Measurements from ENCODE around the gene ATXN1.
"Not testable (repeated sequence)": the region's sequence is repeated elsewhere in the genome, so short reads cannot be mapped to it uniquely, and the experiment has no call there.

ATXN1 gene

DNA sequence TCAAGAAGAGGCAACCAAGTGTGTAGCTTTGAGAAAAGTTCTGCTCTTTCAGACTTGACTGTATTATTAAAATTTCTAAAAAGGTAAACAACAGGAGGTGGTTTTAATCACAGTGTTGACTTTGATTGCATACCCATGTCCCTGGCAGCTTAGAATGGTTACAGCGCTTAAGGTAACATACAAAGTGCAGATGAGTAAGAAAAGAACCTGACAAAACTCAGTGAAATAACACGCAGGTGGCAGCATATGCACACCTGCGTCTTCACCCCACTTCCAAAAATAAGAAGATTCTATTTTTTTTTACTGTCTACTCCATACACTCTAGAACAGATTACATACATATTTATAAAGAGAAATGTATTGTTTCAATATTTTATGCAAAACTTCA lies 289.4 kb downstream of the ATXN1 start:
- TF ChIP-seq CTCF (IDR thresholded peaks at IDR 0.05; ENCODE audit: low read depth, low read length) = no peak
- H3K4me3 ChIP-seq (ENCODE audit: low read depth, low read length) = no peak overlapping the region

DNA sequence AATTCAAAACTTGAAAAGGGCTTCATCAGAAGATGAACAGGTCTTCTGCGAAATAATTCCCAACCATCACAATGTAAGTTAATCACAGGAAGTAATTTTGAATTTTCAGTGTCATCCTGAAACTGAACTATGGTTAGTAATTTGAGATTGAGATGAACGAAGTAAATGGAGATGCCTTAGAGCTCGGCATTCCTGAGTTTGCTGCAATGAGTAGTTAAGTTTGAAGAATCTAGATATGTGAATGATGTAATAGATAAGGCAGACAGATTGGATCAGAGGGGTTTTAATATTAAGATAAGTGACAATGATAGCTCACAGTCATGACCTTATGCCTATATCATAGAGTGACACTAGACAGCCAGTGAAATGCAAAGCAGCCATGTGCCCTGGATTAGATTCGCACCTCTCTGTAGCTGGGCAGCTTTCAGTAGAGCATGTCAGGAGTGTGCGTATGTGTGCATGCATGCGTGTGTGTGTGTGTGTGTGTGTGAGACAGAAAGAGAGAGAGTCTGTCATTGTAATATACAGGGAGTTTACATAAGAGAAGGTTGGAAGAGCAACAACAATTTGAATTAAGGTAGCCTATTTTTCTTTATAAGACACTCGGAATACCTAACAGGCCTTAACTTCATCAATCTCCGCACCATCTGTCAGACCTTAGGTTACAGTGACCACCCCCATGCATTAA lies 289.9 kb downstream of the ATXN1 start:
- H3K4me3 ChIP-seq (ENCODE audit: low read depth, low read length) = no peak overlapping the region
- TF ChIP-seq CTCF (IDR thresholded peaks at IDR 0.05; ENCODE audit: low read depth, low read length) = no peak

GRCh38 chr6:16470502-16471221 lies 290.6 kb downstream of the ATXN1 start:
- no peak for TF ChIP-seq CTCF (IDR thresholded peaks at IDR 0.05; ENCODE audit: low read depth, low read length)

DNA sequence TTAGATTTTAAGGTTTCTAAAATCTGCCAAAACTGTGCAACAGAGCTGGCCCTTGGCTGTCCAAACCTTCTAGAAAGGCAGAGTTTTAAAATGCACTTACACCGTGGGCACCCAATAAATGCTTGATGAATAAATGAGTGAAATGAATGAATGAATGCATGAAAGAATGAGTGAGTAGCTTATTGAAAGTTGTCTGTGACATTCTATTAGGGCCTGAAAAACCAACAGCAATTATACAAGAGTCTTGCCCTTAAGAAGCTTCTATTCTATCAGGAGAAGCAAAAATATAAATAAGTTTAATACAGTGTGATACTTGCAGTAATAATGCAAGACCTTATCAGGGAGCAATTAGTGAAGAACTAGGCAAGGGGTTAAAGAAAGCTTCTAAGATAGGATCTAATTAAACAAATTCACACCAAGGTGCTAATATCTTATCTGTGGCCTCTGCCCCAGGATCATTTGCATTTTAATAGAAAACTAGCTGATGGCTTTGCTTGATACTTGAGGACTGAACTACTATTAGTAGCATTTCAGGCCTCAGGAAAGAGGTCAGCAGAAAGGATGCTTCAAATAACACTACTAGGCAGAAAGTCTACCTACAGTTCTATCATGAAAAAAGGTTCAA lies 292.2 kb downstream of the ATXN1 start:
- no peak overlapping the region for H3K4me3 ChIP-seq (ENCODE audit: low read depth, low read length)
- TF ChIP-seq CTCF (IDR thresholded peaks at IDR 0.05; ENCODE audit: low read depth, low read length) = no peak

More at GRCh38 chr6:16470502-16471221, 290.6 kb downstream of the ATXN1 start:
- H3K4me3 ChIP-seq (ENCODE audit: low read depth, low read length) = no peak overlapping the region

DNA sequence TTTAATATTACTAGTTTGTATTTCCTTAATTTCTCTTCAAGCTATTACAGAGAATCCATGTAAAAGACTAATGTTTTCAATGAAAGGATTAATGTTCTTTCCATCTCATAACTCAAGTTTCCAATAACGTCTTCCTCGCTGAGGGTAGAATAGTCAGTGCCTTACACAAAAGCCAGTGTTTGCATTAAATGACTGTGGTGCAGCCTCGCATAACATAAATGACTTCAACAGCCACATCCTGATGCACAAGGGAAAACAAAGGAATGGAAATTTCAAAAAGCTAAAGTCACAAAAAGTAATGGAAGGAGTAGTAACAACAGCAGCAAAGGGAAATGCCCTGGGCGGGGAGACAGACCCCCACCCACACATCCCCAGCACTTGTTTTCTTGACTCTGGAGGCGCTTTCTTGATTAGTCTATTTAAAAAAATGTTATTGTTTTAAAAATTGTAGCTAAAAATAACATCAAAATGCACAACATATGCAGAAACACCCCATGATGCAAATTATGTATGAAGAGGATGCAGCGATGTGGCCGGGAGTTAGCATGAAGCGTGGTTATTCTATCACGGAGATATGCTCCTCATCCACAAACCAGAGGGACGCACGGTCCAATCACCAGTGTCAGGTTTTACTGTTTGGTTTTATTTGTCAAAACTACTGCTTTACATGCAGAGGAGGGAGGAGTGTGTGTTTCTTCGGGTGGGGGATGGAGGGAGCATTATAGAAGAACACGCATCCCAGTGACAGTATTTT lies 294.3 kb downstream of the ATXN1 start:
- no peak for TF ChIP-seq CTCF (IDR thresholded peaks at IDR 0.05; ENCODE audit: low read depth, low read length)
- no peak overlapping the region for H3K4me3 ChIP-seq (ENCODE audit: low read depth, low read length)

DNA sequence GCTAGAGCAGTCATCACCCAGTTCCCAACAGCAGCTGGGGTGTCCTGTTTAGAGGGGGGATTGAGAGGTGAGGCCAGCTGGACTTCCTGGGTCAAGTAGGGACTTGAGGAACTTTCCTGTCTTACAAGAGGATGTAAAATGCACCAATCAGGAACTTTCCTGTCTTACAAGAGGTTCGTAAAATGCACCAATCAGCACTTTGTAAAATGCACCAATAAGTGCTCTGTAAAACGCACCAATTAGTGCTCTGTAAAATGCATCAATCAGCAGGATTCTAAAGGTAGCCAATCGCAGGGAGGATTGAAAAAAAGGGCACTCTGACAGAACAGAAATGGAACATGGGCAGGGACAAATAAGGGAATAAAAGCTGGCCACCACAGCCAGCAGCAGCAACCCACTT lies 297.2 kb downstream of the ATXN1 start:
- TF ChIP-seq CTCF (IDR thresholded peaks at IDR 0.05; ENCODE audit: low read depth, low read length) = no peak
- no peak overlapping the region for H3K4me3 ChIP-seq (ENCODE audit: low read depth, low read length)

DNA sequence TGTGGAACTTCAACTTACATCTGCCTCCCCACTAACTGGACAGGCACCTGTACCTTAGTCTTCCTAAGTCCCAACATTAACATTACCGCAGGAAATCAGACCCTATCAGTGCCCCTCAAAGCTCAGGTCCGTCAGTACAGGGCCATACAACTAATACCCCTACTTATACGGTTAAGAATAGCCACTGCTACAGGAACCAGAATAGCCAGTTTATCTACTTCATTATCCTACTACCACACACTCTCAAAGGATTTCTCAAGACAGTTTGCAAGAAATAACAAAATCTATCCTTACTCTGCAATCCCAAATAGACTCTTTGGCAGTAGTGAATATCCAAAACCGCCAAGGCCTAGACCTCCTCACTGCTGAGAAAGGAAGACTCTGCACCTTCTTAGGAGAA lies 298.0 kb downstream of the ATXN1 start:
- H3K4me3 ChIP-seq (ENCODE audit: low read depth, low read length) = not testable (repeated sequence)
